Retinal pigment epithelial cell (primary cell): Measurements from ENCODE around the gene VPS11.
"Not testable (repeated sequence)": the region's sequence is repeated elsewhere in the genome, so short reads cannot be mapped to it uniquely, and the experiment has no call there.

Source experiments
- DNase-seq: peaks from one replicate; pipeline ENCODE4 v3.0.0-alpha.2; 2010; ENCODE audit warnings: low read depth
- H3K4me3 ChIP-seq: 2 replicates; pipeline ENCODE4 v1.5.1; 2011; ENCODE audit warnings: mild to moderate bottlenecking, low read length, control low read depth, moderate library complexity
- TF ChIP-seq, protein P1 (sequence below): conservative IDR thresholded peaks from 2 replicates; pipeline ENCODE4 v1.5.1; 2011; ENCODE audit warnings: low read depth, low read length, control low read depth, inconsistent platforms

VPS11 gene

DNA sequence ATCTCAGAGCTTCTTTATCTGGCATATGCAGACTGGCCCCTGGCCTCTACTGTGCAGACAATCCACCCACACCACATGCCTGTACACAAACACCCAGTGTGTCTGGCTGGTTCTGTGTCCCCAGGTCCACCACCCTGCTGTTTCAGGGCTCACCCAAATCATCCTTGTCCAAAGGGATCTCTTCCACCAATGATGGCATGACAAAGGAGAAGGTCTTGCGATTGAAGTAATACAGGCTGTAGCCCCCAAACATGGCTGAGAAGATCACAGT is 38.6 kb upstream of the VPS11 start:
- TF ChIP-seq, protein P1, sequence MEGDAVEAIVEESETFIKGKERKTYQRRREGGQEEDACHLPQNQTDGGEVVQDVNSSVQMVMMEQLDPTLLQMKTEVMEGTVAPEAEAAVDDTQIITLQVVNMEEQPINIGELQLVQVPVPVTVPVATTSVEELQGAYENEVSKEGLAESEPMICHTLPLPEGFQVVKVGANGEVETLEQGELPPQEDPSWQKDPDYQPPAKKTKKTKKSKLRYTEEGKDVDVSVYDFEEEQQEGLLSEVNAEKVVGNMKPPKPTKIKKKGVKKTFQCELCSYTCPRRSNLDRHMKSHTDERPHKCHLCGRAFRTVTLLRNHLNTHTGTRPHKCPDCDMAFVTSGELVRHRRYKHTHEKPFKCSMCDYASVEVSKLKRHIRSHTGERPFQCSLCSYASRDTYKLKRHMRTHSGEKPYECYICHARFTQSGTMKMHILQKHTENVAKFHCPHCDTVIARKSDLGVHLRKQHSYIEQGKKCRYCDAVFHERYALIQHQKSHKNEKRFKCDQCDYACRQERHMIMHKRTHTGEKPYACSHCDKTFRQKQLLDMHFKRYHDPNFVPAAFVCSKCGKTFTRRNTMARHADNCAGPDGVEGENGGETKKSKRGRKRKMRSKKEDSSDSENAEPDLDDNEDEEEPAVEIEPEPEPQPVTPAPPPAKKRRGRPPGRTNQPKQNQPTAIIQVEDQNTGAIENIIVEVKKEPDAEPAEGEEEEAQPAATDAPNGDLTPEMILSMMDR: no peak
- no peak for DNase-seq
- no peak overlapping the region for H3K4me3 ChIP-seq

DNA sequence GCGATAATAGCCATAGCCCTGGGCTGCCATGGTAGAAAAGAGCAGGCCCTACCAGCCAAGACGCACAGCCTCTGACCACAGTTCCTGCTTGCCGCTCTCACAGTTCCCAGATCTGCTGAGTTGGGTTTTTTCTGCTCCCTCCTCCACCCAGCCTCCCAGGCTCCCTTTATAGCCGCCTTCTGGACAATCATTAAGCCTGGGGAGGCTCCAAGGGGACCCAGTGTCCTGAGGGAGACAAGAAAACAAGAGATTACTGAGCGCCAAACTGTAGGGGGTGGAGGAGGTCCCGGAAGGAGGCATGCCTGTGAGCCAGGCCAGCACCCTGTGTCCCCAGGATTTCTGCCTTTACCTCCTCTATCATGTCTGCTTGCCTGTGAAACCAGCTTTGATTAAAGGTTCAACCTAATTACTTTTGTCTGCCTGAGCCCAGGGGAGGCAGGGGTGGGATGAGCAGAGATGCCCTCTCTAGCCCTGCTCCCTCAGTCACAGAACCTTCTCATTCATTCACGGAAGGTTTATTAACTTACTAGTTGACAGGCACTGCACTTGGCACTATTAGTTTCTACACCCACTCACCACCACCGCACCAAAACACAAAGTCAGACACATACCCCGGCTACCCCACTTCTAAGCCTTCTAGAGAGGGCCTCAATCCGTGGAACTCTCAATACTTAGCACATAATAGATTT is 38.1 kb upstream of the VPS11 start:
- peak overlapping the region; percentile 85 for H3K4me3 ChIP-seq
- TF ChIP-seq, protein P1: no peak
- DNase-seq: no peak

DNA sequence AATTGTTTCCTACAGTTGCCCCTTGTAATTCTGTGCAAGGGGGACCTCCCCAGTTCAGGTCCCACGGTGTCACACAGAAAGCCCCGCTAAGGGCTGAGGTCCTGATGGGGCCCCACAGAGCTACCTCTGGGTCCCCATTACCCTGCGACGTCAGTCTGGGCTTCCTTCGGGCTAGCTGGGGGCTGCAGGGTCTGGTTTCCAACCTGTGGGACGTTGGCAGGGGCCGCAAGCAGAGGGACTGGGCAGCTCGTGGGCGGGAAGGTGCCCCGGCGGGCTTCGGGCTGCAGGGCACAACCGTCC is 37.6 kb upstream of the VPS11 start:
- TF ChIP-seq, protein P1: no peak
- DNase-seq: no peak
- H3K4me3 ChIP-seq: peak overlapping the region; percentile 85

DNA sequence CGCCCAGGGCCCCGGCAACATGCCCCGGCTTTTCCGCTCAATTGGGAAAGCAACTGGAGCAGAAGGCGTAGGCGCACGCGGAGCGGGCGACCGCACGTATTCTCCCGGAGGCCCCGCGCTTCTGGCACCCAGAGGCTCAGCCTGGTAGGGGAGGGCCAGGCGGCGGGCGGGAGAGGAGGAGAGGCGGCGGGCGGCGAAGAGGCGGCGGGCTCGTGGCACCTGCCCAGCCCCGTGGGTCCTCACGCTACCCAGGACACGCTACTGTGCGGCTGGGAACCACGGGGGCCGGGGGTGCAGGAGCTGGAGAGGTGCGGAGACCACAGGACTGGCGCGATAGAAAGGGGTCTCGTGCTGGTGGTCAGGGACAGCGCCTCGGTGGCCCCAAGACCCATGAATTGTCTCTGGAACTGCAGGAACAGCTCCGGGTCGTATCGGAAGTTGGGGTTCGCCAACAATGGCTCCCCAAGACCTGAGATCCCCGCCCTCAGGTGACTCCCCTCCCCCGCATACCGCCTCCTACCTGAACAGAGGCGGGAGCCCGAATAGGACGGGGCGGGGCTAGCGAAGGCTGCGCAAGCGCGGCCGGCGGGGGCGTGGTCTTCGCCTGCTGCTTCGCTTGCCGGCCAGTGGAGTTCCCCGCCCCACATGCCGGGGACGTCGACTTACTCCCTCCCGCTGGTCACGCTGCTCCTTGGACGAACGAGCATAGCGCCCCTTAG is 37.1 kb upstream of the VPS11 start, which contains the start of gene SLC37A4:
Gene SLC37A4 (minus strand): TSS at position 549 of the 719 bp plus-strand sequence.
- TF ChIP-seq, protein P1: no peak
- DNase-seq: peak; percentile 95
- peak within 1 kb of the TSS; percentile 85 for H3K4me3 ChIP-seq

DNA sequence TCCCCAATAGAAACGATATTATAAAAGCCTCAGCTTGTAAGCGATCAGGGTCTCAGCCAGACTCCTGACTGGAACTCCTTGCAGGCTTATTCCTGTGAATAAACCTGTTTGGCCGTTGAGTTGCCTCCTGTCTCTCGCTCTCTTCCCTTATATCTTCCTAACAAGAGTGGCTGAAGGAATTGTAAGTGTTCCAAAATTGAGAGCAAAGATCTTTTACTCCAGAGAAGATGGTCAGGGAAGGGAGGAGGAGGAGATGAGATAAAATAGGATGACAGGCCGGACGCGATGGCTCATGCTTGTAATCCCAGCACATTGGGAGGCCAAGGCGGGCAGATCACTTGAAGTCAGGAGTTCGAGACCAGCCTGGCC is 35.7 kb upstream of the VPS11 start:
- TF ChIP-seq, protein P1: no peak
- H3K4me3 ChIP-seq: no peak overlapping the region
- no peak for DNase-seq

DNA sequence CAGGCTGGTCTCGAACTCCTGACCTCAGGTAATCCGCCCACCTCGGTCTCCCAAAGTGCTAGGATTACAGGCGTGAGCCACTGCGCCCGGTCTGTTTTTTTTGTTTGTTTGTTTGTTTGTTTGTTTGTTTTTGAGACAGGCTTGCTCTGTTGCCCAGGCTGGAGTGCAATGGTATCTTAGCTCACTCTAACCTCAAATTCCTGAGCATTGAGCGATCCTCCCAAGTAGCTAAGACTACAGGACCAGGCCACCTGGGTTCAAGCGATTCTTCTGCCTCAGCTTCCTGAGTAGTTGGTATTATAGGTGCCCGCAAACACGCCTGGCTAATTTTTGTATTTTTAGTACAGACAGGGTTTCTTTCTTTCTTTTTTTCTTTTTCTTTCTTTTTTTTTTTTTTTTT is 34.2 kb upstream of the VPS11 start:
- not testable (repeated sequence) for H3K4me3 ChIP-seq, DNase-seq

DNA sequence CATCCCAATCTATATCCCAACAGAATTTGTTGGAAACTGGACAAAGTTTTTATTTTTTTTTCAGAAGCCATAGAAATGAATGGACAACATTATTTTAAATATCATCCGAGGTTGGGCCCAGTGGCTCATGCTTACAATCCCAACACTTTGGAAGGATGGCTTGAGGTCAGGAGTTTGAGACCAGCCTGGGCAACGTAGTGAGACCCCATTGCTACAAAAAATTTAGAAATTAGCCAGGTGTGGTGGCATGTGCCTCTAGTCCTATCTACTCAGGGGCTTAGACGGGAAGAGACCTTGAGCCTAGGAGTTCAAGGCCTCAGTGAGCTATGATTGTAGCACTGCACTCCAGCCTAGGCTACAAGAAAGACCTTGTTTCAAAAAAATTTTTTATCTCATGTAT is 32.8 kb upstream of the VPS11 start:
- no peak for DNase-seq
- no peak overlapping the region for H3K4me3 ChIP-seq
- TF ChIP-seq, protein P1: no peak
